Kidney (tissue), 22 donors: ENCODE results near the gene PLAAT1. TPM values are rescaled to one million over a fixed set of nuclear protein-coding genes. Genes with fewer than 3 reads are reported as not detected.

ENCODE experiments used
- DNase-seq, 5 donors: peaks; one replicate each; pipeline ENCODE4 v3.0.0-alpha.2; 2013 to 2020
- FAIRE-seq: peaks from 2 replicates; lab custom pipeline; 2012; peaks lifted over from hg19 to GRCh38; lab: Jason Lieb, UNC
- H3K27ac ChIP-seq, 2 donors: one replicate each; pipeline ENCODE4 v1.7.0; 2013; ENCODE audit warnings: low read depth in 2 of 2, low read length in 2 of 2, inconsistent platforms in 1 of 2
- H3K27me3 ChIP-seq: one replicate; pipeline ENCODE4 v1.7.1; 2013; ENCODE audit warnings: low read length, inconsistent platforms; ENCODE audit not compliant: control insufficient read depth, insufficient read depth
- H3K36me3 ChIP-seq, 3 donors: one replicate each; pipeline versions ENCODE4 v1.7.0 to v1.7.1; 2013; ENCODE audit warnings: low read length in 3 of 3, control low read depth in 1 of 3, inconsistent platforms in 1 of 3; ENCODE audit not compliant: insufficient read depth in 3 of 3, control insufficient read depth in 2 of 3
- H3K4me1 ChIP-seq, 3 donors: one replicate each; pipeline versions ENCODE4 v1.7.0 to v1.7.1; 2013; ENCODE audit warnings: low read length in 3 of 3, inconsistent platforms in 1 of 3, low read depth in 1 of 3; ENCODE audit not compliant: control insufficient read depth in 2 of 3, insufficient read depth in 2 of 3
- H3K4me3 ChIP-seq, 3 donors: one replicate each; pipeline versions ENCODE4 v1.7.0 to v1.8.1; 2013; ENCODE audit warnings: low read length in 3 of 3, control low read depth in 1 of 3, inconsistent platforms in 1 of 3
- H3K9ac ChIP-seq, 3 donors: one replicate each; pipeline versions ENCODE4 v1.7.0 to v1.7.1; 2013; ENCODE audit warnings: low read length in 3 of 3, control low read depth in 1 of 3, inconsistent platforms in 1 of 3
- H3K9me3 ChIP-seq, 3 donors: one replicate each; pipeline versions ENCODE4 v1.7.0 to v1.7.1; 2013; ENCODE audit warnings: low read length in 3 of 3, control low read depth in 1 of 3, inconsistent platforms in 1 of 3; ENCODE audit not compliant: control insufficient read depth in 2 of 3, insufficient read depth in 1 of 3
- intact Hi-C: fragments of 100-400 bp; cut with DNase I; formaldehyde crosslinking; loops from one replicate; pipeline ENCODE4 v1.11.1; 2022
- long read RNA-seq, 10 donors: library from polyadenylated mRNA in 1 of 10; unstranded in 1 of 10; transcript quantifications; one replicate each; pipeline ENCODE4 v2.0.0 and lab custom pipeline, GENCODE V29; 2021 to 2026
- polyA plus RNA-seq: library from polyadenylated mRNA; stranded (reverse); fragments of 350-450 nt; fragmentation: Illumina TruSeq; extraction: RNeasy Lipid Tissue Mini Kit (QIAGEN cat#74804); gene quantifications from one replicate; pipeline ENCODE4 v1.2.3, GENCODE V29; 2014; ENCODE audit warnings: low read depth, low replicate concordance; ENCODE audit not compliant: insufficient read depth
- total RNA-seq: library from RNA; stranded (reverse); fragmentation: NEBNext Ultra II Directional; extraction: Animal tissue kit (Norgen Biotek cat#: 25700); gene quantifications from one replicate; pipeline ENCODE4 v1.2.1, GENCODE V29; 2021
- TF ChIP-seq, protein P1 (sequence below): IDR thresholded peaks from 3 replicates; pipeline ENCODE4 v1.5.1; 2012; ENCODE audit warnings: mild to moderate bottlenecking, moderate library complexity, borderline replicate concordance; ENCODE audit not compliant: insufficient read depth; ENCODE audit errors: extremely low read depth
- donor health status: control.
- donor health status: control.
- donor health status: control.
- donor health status: control.
- donor health status: control.
- donor health status: DM: yes; HTN: yes; CAD: no.
- donor health status: Normal renal cell carcinoma (clear cell type).

The PLAAT1 gene
- total RNA-seq (0.72 TPM), polyA plus RNA-seq (0.39 TPM)
- long read RNA-seq, donor 1, partial matches to known transcripts: 0 of 3 reads
- long read RNA-seq, donor 1, other reads (novel, unspliced or antisense): 0 of 3 reads
- long read RNA-seq, donor 2: 0 reads
- long read RNA-seq, donor 3, partial matches to known transcripts: 0 of 1 reads
- long read RNA-seq, donor 3, other reads (novel, unspliced or antisense): 0 of 1 reads
- long read RNA-seq, donor 4, partial matches to known transcripts: 0 of 1 reads
- long read RNA-seq, donor 4, other reads (novel, unspliced or antisense): 0 of 1 reads
- long read RNA-seq, donor 5: 0 reads
- long read RNA-seq, donor 6: 0 reads
- long read RNA-seq, donor 7: 0 reads
- long read RNA-seq, donor 8: 0 reads
- long read RNA-seq, donor 9, partial matches to known transcripts: 0 of 3 reads
- long read RNA-seq, donor 9, other reads (novel, unspliced or antisense): 0 of 3 reads
- long read RNA-seq, donor 10: 0 reads

DNA sequence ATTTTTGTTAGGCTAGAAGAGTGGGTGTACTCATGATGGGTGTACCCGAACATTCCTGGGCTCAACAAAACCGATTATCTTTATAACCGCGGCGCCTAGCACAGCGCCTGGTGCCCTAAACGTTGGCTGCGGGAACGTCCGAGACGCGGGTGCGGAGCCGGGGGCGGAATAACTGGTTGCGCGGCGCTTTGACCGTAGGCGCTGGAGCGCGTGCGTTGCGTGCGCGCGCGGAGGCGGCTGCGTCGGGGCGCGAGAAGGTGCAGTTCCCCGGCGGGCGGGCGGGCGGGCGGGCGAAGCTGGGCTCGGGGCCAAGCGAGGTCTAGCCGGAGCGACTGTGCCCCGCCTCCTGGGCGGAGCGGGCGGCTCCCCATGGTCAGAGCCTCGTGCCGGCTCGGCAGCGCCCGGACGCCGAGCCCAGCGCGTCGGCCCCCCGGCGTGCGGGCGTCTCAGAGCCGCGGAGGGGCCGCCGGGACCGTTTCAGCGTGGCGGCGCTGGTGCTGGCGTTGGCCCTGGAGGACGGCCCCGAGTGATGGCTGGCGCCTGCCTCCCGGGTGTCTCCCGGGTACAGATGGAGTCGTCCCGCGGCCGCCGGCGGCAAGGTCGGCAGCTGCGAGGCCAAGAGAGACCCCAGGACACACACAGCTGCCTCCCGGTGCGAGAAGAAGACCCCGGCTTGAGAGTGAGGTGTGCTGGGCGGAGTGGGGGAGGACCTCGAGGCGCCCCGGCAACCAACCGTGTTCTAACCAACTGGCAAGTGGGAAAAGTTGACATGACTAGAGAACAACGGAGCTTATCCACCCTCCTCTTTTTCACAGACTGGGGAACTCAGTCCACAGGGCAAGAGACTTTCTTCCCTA is at the start of gene PLAAT1:
Gene PLAAT1 (plus strand): TSS at position 373 of the 857 bp plus-strand sequence. CDS start 14,429 bp downstream, outside the sequence.
- peak; percentile 80 to 87 (median 82) for DNase-seq
- Histone ChIP-seq H3K9me3 (no peaks in the 10 kb centered on the region), H3K9ac (peak within 1 kb of the TSS in 2 of 3 donors; percentile 51 to 53), H3K27me3 (no peaks in the 10 kb centered on the region), H3K4me1 (no peaks in the 10 kb centered on the region), H3K27ac (no peak within 1 kb of the TSS), H3K36me3 (no peaks in the 10 kb centered on the region), H3K4me3 (peak within 1 kb of the TSS; percentile 54 to 76 (median 67))
- TF ChIP-seq, protein P1, sequence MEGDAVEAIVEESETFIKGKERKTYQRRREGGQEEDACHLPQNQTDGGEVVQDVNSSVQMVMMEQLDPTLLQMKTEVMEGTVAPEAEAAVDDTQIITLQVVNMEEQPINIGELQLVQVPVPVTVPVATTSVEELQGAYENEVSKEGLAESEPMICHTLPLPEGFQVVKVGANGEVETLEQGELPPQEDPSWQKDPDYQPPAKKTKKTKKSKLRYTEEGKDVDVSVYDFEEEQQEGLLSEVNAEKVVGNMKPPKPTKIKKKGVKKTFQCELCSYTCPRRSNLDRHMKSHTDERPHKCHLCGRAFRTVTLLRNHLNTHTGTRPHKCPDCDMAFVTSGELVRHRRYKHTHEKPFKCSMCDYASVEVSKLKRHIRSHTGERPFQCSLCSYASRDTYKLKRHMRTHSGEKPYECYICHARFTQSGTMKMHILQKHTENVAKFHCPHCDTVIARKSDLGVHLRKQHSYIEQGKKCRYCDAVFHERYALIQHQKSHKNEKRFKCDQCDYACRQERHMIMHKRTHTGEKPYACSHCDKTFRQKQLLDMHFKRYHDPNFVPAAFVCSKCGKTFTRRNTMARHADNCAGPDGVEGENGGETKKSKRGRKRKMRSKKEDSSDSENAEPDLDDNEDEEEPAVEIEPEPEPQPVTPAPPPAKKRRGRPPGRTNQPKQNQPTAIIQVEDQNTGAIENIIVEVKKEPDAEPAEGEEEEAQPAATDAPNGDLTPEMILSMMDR: no peak
- intact Hi-C loops: no loop called here
- FAIRE-seq: no peak

DNA sequence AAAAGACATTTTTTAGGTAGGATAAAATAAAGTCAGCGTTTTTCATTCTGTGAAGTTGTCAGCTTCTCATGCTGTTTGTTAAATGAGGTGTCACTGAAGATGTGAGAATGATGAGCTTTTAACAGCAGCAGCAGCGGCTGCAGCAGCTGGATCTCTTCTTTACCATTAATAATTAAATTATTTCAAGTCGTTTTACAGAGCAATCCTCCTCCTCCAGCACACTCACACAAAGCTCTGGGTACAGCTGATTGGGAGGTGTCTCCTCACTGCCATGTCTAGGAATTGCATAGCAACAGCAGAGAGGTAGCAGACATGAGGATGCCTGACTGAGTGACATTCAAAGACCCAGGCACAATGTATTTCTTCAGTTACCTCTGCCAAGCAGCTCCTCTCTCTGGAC is 46.7 kb upstream of the PLAAT1 start:
- TF ChIP-seq, protein P1: no peak
- Histone ChIP-seq H3K9me3 (no peaks in the 10 kb centered on the region), H3K4me3 (no peak overlapping the region), H3K36me3 (no peaks in the 10 kb centered on the region), H3K9ac (no peak overlapping the region), H3K4me1 (no peaks in the 10 kb centered on the region), H3K27ac (no peak overlapping the region), H3K27me3 (no peaks in the 10 kb centered on the region)
- intact Hi-C loops: no loop called here
- no peak for FAIRE-seq
- no peak for DNase-seq

DNA sequence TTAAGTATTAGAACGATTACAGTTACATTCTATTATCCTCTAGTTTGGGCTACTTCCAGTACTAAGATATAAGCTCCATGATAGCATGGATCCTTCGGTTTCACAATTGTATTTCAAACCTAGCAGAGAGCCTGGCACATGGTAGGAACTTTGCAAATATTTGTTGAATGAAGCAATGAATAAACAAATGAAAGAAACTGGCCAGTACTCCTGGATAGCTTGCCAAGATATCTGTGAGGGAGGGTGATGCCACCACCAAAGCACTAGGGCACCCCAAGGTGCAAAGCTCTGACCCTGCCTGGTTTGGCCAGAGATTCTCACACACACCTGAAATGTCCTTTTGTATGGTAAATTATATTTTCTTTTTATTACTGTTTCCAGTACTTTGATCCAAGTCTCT is 44.3 kb upstream of the PLAAT1 start:
- no peak for DNase-seq
- no peaks in the 10 kb centered on the region for H3K36me3 ChIP-seq
- H3K27me3 ChIP-seq: no peaks in the 10 kb centered on the region
- intact Hi-C loops: no loop called here
- no peak overlapping the region for H3K27ac ChIP-seq
- TF ChIP-seq, protein P1: no peak
- no peaks in the 10 kb centered on the region for H3K4me1 ChIP-seq
- no peak overlapping the region for H3K4me3 ChIP-seq
- no peaks in the 10 kb centered on the region for H3K9me3 ChIP-seq
- FAIRE-seq: no peak
- H3K9ac ChIP-seq: no peak overlapping the region
